Ishikawa (cell line): ENCODE measurements around the gene CHCHD1.

Experiments used
- CEBPB ChIP-seq: IDR thresholded peaks from 2 replicates; pipeline ENCODE4 v1.6.1; 2012
- EGR1 ChIP-seq: IDR thresholded peaks from 2 replicates; pipeline ENCODE4 v1.6.1; 2012
- NFIC ChIP-seq: IDR thresholded peaks from 2 replicates; pipeline ENCODE4 v1.6.1; 2012
- RAD21 ChIP-seq: IDR thresholded peaks from 2 replicates; pipeline ENCODE4 v1.6.1; 2012; ENCODE audit warnings: low read depth
- TAF1 ChIP-seq: IDR thresholded peaks from 2 replicates; pipeline ENCODE4 v1.6.1; 2012; ENCODE audit warnings: low read depth, mild to moderate bottlenecking
- TCF12 ChIP-seq: IDR thresholded peaks from 2 replicates; pipeline ENCODE4 v1.6.1; 2012; ENCODE audit warnings: low read depth
- YY1 ChIP-seq: IDR thresholded peaks from 2 replicates; pipeline ENCODE4 v1.6.1; 2012; ENCODE audit warnings: low read depth

- no peak for TF ChIP-seq TAF1
- TF ChIP-seq RAD21: no peak
- no peak for TF ChIP-seq CEBPB
- no peak for TF ChIP-seq TCF12
- TF ChIP-seq EGR1: no peak
- TF ChIP-seq YY1: no peak
- TF ChIP-seq NFIC: no peak
Measured at GRCh38 chr10:73802276-73802991, 20.6 kb downstream of the CHCHD1 start.
